SH-SY5Y (cell line): ENCODE results near the gene TMEM43.

ENCODE experiments used
- GATA2 ChIP-seq: IDR thresholded peaks from 2 replicates; pipeline ENCODE4 v1.6.1; 2011; ENCODE audit warnings: mild to moderate bottlenecking, low read depth, low read length
- GATA3 ChIP-seq: IDR thresholded peaks from 2 replicates; pipeline ENCODE4 v1.6.1; 2011; ENCODE audit warnings: low read depth, mild to moderate bottlenecking, low read length, moderate library complexity

GRCh38 chr3:14153663-14154062 is 28.8 kb downstream of the TMEM43 start:
- TF ChIP-seq GATA2 = no peak
- TF ChIP-seq GATA3 = no peak
